OCI-LY3 (cell line): ENCODE results near the gene DOCK10.

Source experiments
- EZH2phosphoT487 ChIP-seq: fragments of 200-600 bp; shearing (Covaris generic); IDR thresholded peaks from 2 replicates; pipeline ENCODE4 v1.6.1; 2018; ENCODE audit warnings: antibody characterized with exemption, mixed run types, low read depth
- TF ChIP-seq, protein P1 (sequence below): fragments of 200-600, 300-600 bp; sonication (generic); IDR thresholded peaks from 2 replicates; pipeline ENCODE4 v1.5.1; 2014; ENCODE audit warnings: antibody characterized with exemption, low read length, low read depth

DNA sequence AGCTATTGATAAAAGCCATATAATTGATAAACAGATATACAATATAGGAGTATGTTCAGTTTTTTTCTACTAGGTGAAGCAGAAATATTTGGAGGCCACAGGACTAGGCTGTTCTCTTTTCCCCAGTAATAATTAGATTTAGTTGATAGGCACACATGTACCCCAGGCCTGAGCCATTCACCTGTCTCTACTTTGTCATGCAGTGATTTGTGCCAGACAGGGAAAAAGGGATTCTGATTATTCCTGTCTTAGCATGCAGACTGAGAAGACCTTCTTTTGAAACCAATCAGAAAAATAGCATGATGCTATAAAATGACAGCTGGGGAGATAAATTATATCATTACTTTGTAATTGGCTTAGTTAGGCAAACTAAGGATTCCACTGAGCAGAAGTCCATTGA is 94.3 kb downstream of the DOCK10 start:
- TF ChIP-seq, protein P1, sequence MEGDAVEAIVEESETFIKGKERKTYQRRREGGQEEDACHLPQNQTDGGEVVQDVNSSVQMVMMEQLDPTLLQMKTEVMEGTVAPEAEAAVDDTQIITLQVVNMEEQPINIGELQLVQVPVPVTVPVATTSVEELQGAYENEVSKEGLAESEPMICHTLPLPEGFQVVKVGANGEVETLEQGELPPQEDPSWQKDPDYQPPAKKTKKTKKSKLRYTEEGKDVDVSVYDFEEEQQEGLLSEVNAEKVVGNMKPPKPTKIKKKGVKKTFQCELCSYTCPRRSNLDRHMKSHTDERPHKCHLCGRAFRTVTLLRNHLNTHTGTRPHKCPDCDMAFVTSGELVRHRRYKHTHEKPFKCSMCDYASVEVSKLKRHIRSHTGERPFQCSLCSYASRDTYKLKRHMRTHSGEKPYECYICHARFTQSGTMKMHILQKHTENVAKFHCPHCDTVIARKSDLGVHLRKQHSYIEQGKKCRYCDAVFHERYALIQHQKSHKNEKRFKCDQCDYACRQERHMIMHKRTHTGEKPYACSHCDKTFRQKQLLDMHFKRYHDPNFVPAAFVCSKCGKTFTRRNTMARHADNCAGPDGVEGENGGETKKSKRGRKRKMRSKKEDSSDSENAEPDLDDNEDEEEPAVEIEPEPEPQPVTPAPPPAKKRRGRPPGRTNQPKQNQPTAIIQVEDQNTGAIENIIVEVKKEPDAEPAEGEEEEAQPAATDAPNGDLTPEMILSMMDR: no peak
- TF ChIP-seq EZH2phosphoT487: no peak
